ENCODE measurements around the gene GLTP. TPM values are rescaled to one million over a fixed set of nuclear protein-coding genes. Genes with fewer than 3 reads are reported as not detected.

GLTP gene
- total RNA-seq, 3 donors from 2014 or later, result 38.8 to 44.7 (median 40.0) TPM

DNA sequence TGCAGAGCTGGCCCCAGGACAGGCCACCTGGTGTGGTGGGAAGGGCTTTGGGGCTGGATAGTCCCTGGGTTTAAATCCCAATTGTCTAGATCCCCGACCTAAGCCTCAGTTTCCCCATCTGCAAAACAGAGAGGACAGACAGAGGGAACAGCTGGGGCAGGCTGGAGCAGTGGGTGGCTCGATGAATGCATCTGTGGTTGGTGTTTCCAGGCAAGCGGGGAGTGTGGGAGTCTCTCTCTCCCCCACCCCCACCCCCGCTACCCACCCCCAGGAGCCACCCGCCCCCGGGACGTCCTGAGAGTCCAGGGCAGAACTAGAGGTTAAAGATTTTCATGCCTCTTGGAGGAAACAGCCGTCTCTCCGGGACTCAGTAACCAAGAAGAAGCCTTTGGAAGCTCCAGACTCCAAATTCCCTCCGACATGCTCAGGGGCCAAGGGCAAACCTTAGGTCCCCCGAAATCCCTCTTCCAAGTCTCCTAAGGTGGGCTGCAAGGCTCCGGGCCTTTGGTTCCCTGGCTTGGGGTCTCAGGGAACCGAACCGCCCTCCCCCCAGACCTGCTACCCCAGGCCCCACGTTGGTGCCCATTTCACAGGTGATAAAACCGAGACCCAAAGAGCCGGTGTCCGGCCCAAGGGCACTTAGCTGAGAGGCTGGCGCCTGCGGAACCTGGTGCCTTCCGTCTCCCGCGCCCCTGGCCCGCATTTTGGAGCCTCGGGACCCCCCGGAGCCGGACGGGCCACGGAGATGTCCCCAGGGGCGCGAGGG lies 47.6 kb downstream of the GLTP start:
- Mint-ChIP-seq H3K27me3 (ENCODE audit: low read depth) (peaks cover 47% of the 10 kb centered on the region), H3K9me3 (no peaks in the 10 kb centered on the region), H3K36me3 (ENCODE audit: insufficient read depth) (no peaks in the 10 kb centered on the region), H3K4me3 (no peak overlapping the region), H3K4me1 (ENCODE audit: low read depth) (peaks cover 4% of the 10 kb centered on the region)
- DNase-seq (no peak), ATAC-seq (no peak)

DNA sequence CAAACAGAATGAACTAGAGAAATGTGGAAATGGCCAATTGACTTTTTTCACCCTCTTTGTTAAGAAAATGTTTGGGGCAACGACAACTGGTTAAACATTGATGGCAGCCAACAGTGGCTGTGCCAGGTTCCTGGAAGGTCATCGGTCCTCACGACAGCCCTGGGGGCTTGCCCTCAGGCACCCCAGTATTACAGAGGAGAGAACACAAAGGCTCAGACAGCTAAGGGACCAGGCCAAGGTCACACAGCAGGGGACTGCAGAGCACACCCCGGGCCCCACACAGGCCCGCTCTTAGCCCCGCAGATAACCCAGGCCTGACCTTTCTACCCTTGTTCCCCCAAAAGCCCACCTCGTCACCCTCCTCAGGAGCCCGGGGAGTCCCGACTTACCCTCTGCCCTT lies 48.4 kb downstream of the GLTP start:
- H3K27me3 Mint-ChIP-seq (ENCODE audit: low read depth), result peaks cover 47% of the 10 kb centered on the region
- ATAC-seq, result no peak
- H3K4me1 Mint-ChIP-seq (ENCODE audit: low read depth), result peaks cover 4% of the 10 kb centered on the region
- no peaks in the 10 kb centered on the region for H3K9me3 Mint-ChIP-seq
- no peak for DNase-seq
- no peaks in the 10 kb centered on the region for H3K36me3 Mint-ChIP-seq (ENCODE audit: insufficient read depth)
- H3K4me3 Mint-ChIP-seq, result no peak overlapping the region

DNA sequence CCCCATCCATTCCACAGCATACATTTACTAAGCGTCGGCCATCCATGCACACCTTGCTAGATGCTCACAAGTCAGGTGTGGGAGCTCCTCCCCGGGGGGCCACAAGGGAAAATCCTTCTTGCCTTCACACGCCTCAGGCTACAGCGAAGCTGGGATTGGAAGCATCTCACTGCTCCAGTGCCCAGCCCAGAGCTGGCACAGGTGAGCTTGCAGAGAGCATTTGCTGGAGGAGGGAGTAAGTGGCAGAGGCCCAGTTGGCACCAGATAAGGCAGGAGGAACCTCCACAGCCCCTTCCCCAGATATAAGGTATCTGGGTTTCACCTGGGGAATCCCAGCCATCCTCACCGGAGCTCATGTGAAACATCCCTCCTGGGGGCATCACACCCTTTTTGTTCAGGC lies 49.0 kb downstream of the GLTP start:
- H3K36me3 Mint-ChIP-seq (ENCODE audit: insufficient read depth), result no peaks in the 10 kb centered on the region
- no peak overlapping the region for H3K4me3 Mint-ChIP-seq
- H3K27me3 Mint-ChIP-seq (ENCODE audit: low read depth), result peaks cover 51% of the 10 kb centered on the region

DNA sequence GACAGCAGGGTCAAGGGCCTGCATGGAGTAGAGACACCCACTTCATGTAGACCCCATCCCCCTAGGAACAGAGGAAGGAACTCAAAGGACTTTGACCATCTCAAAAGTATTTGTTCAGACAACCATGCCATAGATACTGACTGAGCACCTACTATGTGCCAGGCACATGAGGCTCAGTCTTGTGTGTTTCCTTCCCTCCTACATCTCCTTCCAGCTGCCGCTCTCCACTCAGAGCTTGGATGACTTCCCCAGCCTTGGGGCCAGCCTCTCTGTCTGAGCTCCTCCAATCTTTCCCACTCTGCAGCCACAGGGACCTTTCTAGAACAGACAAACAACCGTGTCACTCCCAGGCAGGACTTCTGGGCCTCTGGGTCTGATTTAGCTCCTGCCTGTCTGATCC lies 49.6 kb downstream of the GLTP start:
- ATAC-seq (no peak), DNase-seq (no peak)
- no peaks in the 10 kb centered on the region for H3K36me3 Mint-ChIP-seq (ENCODE audit: insufficient read depth)
- no peak overlapping the region for H3K4me3 Mint-ChIP-seq
- peaks cover 48% of the 10 kb centered on the region for H3K27me3 Mint-ChIP-seq (ENCODE audit: low read depth)
- H3K9me3 Mint-ChIP-seq, result no peaks in the 10 kb centered on the region
- H3K4me1 Mint-ChIP-seq (ENCODE audit: low read depth), result peaks cover 4% of the 10 kb centered on the region

More for the DNA sequence above, 49.0 kb downstream of the GLTP start:
- Mint-ChIP-seq H3K9me3 (no peaks in the 10 kb centered on the region), H3K4me1 (ENCODE audit: low read depth) (peaks cover 4% of the 10 kb centered on the region)
- no peak for DNase-seq
- no peak for ATAC-seq

DNA sequence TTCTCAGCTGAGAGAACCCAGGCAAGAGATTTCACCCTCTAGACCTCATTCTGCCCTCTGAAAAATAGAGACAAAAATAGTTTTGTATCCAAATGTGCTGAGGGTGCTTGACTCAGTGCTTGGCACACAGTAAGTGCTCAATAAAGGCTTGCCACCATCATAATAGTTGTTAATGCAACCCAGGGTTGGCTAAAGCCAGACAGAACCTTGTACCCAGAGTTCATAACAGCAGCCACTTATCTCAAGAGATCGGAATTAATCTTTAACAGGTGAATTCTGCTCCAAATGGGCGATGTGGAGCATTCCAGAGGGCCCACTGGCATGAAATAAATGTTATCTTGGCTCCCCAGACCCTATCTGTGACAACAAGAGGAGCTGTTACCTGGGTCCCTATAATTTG lies 50.1 kb downstream of the GLTP start:
- Mint-ChIP-seq H3K27me3 (ENCODE audit: low read depth) (peaks cover 44% of the 10 kb centered on the region), H3K9me3 (no peaks in the 10 kb centered on the region), H3K36me3 (ENCODE audit: insufficient read depth) (no peaks in the 10 kb centered on the region), H3K4me1 (ENCODE audit: low read depth) (peaks cover 4% of the 10 kb centered on the region), H3K4me3 (no peak overlapping the region)
- ATAC-seq (no peak), DNase-seq (no peak)

DNA sequence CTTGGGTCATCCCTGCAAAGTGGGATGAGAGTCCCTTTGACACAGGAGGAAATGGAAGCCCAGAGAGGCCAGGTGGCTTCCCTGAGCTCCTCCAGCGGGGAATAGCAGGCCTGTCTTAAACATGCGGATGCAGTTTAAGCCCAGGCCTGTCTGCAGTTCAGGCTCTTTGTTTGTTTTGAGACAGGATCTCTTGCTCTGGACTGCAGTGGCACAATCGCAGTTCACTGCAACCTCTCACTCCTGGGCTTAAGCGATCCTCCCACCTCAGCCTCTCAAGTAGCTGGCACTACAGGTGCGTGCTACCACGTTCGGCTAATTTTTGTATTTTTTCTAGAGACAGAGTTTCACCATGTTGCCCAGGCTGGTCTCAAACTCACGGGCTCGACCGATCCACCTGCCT lies 50.7 kb downstream of the GLTP start:
- H3K4me3 Mint-ChIP-seq, result no peak overlapping the region
- peaks cover 4% of the 10 kb centered on the region for H3K4me1 Mint-ChIP-seq (ENCODE audit: low read depth)
- ATAC-seq (no peak), DNase-seq (no peak)
- no peaks in the 10 kb centered on the region for H3K36me3 Mint-ChIP-seq (ENCODE audit: insufficient read depth)
- H3K9me3 Mint-ChIP-seq, result no peaks in the 10 kb centered on the region
- H3K27me3 Mint-ChIP-seq (ENCODE audit: low read depth), result peaks cover 40% of the 10 kb centered on the region

DNA sequence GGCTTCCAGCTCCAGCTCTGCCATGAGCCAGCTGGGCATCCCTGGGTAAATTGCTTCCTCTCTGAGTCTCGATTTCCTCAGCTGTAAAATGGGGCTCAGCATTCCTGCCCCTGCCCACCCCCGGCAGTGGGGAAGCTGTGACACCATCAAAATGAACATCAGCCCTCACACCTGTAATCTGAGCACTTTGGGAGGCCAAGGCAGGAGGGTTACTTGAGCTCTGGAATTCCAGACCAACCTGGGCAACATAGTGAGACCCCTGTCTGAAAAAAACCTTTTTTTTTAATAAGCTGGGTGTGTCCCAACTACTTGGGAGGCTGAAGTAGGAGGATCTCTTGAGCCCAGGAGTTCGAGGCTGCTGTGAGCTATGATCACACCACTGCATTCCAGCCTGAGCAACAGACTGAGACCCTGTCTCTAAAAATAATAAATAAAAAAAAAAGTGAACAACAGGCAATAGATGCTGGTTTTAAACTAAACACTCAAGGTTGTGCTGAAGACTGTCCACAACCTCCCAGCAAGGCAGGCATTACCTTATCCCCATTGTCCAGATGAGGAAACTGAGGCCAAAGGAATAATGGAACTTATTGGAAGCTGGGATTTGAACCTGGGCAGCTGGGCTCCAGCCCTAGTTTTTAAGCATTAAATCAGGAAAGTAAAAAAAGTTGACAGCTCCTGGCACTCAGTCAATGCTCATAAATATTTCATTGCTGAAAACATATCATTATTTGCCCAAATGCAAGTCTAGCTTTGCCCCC lies 51.4 kb downstream of the GLTP start:
- Mint-ChIP-seq H3K4me3 (no peak overlapping the region), H3K27me3 (ENCODE audit: low read depth) (peaks cover 34% of the 10 kb centered on the region), H3K36me3 (ENCODE audit: insufficient read depth) (no peaks in the 10 kb centered on the region), H3K4me1 (ENCODE audit: low read depth) (peaks cover 4% of the 10 kb centered on the region), H3K9me3 (no peaks in the 10 kb centered on the region)
- DNase-seq (no peak), ATAC-seq (no peak)

DNA sequence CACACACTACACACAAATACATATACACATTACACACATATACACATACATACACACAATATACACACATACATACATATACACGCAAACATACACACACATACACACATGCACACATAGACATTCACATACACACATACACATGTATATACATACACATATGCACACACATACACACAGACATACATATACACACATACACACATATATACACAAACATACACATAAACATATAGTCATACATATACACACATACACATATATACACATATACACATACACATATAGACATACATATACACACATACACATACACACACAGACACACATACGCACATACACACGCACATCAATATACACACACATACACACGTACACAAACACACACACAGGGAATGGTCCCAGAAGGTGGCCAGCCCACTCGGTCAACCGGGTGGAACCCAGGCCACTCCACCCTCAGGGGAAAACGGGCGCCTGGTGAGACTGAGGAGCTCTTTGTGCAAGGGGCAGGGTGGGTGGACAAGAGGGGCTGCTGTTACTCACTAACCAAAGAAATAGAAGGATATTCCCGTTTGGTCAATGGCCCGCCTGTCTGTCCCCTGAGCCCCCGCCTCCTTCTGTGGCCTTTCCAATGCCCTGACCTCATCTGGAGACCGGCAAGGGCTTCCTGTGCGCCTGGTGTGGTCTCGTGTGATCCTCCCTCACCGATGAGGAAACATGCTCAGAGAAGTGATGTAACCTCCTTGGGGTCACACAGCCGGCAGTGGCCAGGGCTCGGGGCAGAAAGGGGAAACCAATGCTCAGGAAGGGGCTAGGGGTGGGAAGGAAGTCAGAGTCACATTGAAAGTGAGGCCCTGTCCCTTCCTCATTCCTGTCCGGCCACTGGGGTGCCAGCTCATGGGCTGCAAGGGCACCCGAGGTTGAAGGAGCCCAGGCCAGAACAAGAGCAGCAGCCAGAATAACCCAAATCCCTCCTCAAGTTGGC lies 52.5 kb downstream of the GLTP start:
- no peak for DNase-seq
- no peak overlapping the region for H3K4me3 Mint-ChIP-seq
- no peak for ATAC-seq
- H3K9me3 Mint-ChIP-seq, result no peaks in the 10 kb centered on the region
- H3K36me3 Mint-ChIP-seq (ENCODE audit: insufficient read depth), result no peaks in the 10 kb centered on the region
- no peaks in the 10 kb centered on the region for H3K4me1 Mint-ChIP-seq (ENCODE audit: low read depth)
- H3K27me3 Mint-ChIP-seq (ENCODE audit: low read depth), result peaks cover 28% of the 10 kb centered on the region

DNA sequence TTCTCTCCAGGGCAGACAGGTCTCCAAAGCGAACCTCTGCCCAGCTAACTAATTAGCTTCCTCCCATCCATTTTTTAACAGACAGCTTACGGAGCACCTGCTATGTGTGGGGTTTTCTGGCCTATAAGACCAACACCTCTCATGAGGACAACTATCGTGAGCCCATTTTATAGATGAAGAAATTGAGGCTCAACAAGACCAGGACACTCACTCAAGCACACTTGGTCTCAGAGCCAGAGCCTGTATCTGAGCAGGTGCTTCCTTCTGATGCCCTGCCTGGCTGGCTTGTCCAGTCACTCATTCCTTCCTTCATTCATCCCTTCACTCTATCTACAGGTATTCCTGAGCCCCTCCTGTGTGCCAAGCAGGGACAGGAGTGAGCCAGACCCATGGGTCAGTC lies 53.3 kb downstream of the GLTP start:
- Mint-ChIP-seq H3K9me3 (no peaks in the 10 kb centered on the region), H3K4me1 (ENCODE audit: low read depth) (no peaks in the 10 kb centered on the region), H3K4me3 (no peak overlapping the region), H3K36me3 (ENCODE audit: insufficient read depth) (no peaks in the 10 kb centered on the region), H3K27me3 (ENCODE audit: low read depth) (peaks cover 23% of the 10 kb centered on the region)
- no peak for DNase-seq
- ATAC-seq, result no peak

DNA sequence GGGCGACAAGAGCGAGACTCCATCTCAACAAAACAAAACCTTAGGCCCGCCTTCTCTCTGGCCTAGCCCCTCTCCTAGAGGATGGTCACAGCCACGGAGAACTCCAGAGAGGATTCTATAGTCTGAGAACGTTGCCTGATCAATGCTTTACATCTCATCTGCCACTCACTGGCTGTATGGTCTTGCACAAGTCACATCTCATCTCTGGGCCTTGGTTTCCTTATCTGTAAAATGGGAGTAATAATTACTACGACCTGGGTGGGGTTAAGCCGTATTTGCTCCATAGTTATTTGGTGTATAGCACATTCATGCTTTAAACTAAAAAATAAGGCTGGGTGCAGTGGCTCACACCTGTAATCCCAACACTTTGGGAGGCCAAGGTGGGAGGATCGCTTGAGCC lies 55.6 kb downstream of the GLTP start:
- Mint-ChIP-seq H3K27me3 (ENCODE audit: low read depth) (peaks cover 4% of the 10 kb centered on the region), H3K4me3 (no peak overlapping the region), H3K4me1 (ENCODE audit: low read depth) (no peaks in the 10 kb centered on the region), H3K9me3 (no peaks in the 10 kb centered on the region), H3K36me3 (ENCODE audit: insufficient read depth) (no peaks in the 10 kb centered on the region)
- ATAC-seq (no peak), DNase-seq (no peak)

DNA sequence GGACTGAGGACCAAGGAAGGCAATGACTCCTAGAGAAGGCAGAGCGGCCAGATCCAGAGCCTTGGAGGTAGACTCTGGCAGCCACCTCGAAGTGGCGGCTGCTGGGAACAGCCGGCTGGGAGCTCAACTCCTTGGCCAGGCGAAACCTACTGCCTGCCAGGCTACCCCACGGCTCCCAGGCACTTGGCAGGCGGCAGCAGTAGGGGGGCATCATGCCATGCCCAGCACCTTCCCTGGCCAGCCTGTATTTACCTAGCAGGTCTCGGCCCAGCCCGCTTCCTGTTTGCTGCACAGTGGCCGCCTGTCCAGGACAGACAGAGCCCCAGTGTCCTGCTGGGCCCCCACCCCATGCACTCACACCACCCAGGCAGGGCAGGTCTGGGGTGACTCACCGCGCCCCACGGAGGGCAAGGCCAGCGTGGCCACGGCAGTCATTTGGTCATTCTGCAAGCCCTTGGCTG lies 57.4 kb downstream of the GLTP start:
- peaks cover 4% of the 10 kb centered on the region for H3K27me3 Mint-ChIP-seq (ENCODE audit: low read depth)
- ATAC-seq (no peak), DNase-seq (no peak)
- H3K9me3 Mint-ChIP-seq, result no peaks in the 10 kb centered on the region
- no peak overlapping the region for H3K4me3 Mint-ChIP-seq
- no peaks in the 10 kb centered on the region for H3K4me1 Mint-ChIP-seq (ENCODE audit: low read depth)
- H3K36me3 Mint-ChIP-seq (ENCODE audit: insufficient read depth), result no peaks in the 10 kb centered on the region

DNA sequence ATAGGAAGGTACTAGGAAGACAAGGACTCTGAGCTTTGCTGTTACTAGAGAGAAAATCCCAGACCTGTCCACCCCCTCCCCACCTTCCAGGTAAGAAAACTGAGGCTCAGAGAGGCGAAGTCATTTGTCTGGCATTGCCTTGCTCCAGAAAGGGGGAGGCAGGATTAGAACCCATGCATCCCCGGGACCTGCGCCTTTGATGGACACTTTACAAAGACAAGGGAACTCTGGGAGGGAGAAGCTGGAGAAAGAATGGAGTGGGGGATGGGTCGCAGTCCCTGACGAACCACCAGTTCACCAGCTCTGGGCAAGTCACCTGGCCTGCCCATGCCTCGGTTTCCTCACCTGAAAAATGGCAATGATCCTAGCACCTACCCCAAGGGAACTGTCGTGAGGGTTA lies 57.9 kb downstream of the GLTP start:
- no peaks in the 10 kb centered on the region for H3K9me3 Mint-ChIP-seq
- DNase-seq, result no peak
- peaks cover 7% of the 10 kb centered on the region for H3K27me3 Mint-ChIP-seq (ENCODE audit: low read depth)
- no peak for ATAC-seq
- H3K36me3 Mint-ChIP-seq (ENCODE audit: insufficient read depth), result no peaks in the 10 kb centered on the region
- no peaks in the 10 kb centered on the region for H3K4me1 Mint-ChIP-seq (ENCODE audit: low read depth)
- H3K4me3 Mint-ChIP-seq, result no peak overlapping the region

DNA sequence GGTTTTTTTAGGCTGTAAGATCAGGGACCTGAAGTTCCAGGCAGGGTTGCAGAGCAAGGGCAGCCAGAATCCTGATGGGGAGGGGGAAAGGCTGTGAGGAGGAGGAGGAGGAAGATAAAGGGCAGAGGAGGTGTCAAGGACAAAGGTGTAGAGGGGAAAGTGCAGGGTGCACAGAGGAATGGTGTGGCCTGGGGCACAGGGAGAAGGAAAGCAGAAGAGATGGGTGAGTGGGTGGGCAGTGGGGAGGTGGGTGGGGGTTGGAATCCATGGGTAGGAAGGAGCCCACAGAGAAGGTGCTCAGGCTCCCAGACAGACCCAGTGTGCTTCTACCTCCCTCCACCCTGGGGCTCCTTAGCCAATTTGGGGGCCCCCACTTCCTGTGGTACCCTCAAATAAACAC lies 58.4 kb downstream of the GLTP start:
- ATAC-seq (no peak), DNase-seq (no peak)
- no peak overlapping the region for H3K4me3 Mint-ChIP-seq
- H3K4me1 Mint-ChIP-seq (ENCODE audit: low read depth), result no peaks in the 10 kb centered on the region
- no peaks in the 10 kb centered on the region for H3K36me3 Mint-ChIP-seq (ENCODE audit: insufficient read depth)
- peaks cover 7% of the 10 kb centered on the region for H3K27me3 Mint-ChIP-seq (ENCODE audit: low read depth)
- H3K9me3 Mint-ChIP-seq, result no peaks in the 10 kb centered on the region

DNA sequence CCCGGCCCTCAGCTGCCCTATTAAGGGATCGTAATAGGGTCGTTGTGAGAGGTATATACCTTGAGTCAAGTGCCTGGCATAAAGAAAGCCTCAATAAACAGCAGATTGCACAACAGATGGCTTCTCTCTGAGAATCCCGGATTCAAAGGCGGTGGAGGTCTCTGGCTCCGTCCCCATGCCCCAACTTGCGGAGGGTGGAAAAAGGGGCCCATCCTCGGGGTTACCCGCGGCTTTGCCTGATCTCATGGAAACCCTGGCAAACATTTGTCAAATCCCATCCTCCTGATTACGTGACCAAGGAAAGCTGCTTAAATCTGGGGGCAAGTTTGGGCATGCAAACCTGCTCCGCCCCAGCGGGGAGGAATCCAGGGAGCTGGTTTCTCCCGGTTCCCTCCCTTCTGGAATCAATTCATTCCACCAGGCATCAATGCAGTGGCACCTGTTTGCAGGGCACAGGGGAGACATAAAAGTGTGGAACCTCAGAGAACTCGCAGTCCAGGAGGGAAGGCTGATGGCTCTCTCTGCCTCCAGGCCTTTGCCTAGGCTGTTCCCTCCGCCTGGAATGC lies 59.4 kb downstream of the GLTP start:
- no peaks in the 10 kb centered on the region for H3K36me3 Mint-ChIP-seq (ENCODE audit: insufficient read depth)
- no peaks in the 10 kb centered on the region for H3K4me1 Mint-ChIP-seq (ENCODE audit: low read depth)
- H3K4me3 Mint-ChIP-seq, result no peak overlapping the region
- no peaks in the 10 kb centered on the region for H3K9me3 Mint-ChIP-seq
- ATAC-seq (no peak), DNase-seq (no peak)
- peaks cover 3% of the 10 kb centered on the region for H3K27me3 Mint-ChIP-seq (ENCODE audit: low read depth)
